GM23338 (cell line): ENCODE measurements around the gene OR12D1. TPM values are rescaled to one million over a fixed set of nuclear protein-coding genes. Genes with fewer than 3 reads are reported as not detected.

Experiments
- polyA plus RNA-seq: library from polyadenylated mRNA; unstranded; fragments of >200 nt; fragmentation: Nextera tagmentation; extraction: Ambion mirVana; gene quantifications from 2 replicates; pipeline ENCODE4 v1.2.1, GENCODE V29; 2016
- total RNA-seq: library from RNA; depleted of rRNA; stranded (reverse); fragments of >200 nt; shearing (Covaris generic); gene quantifications from 2 replicates; pipeline ENCODE4 v1.2.3, GENCODE V29; 2014; rRNA removed

OR12D1 gene
- total and polyA plus RNA-seq, 2 experiments from 2014 or later: not detected

Other genes with a start within 250 kb of the OR12D1 start
- gene OR2J2, start 244.0 kb upstream of the OR12D1 start, total RNA-seq: not detected in 2 replicates
- not detected in 2 replicates for gene OR2J2, start 244.0 kb upstream of the OR12D1 start, polyA plus RNA-seq
- gene OR14J1, start 113.2 kb upstream of the OR12D1 start, total RNA-seq: not detected in 2 replicates
- not detected in 2 replicates for gene OR14J1, start 113.2 kb upstream of the OR12D1 start, polyA plus RNA-seq
- not detected in 2 replicates for gene OR5V1, start 46.1 kb upstream of the OR12D1 start, total RNA-seq
- not detected in 2 replicates for gene OR5V1, start 46.1 kb upstream of the OR12D1 start, polyA plus RNA-seq
- gene OR12D3, start 39.6 kb upstream of the OR12D1 start, total RNA-seq: not detected in 2 replicates
- not detected in 2 replicates for gene OR12D3, start 39.6 kb upstream of the OR12D1 start, polyA plus RNA-seq
- gene OR12D2, start 19.3 kb upstream of the OR12D1 start, total RNA-seq: not detected in 2 replicates
- gene OR12D2, start 19.3 kb upstream of the OR12D1 start, polyA plus RNA-seq: not detected in 2 replicates
- not detected in 2 replicates for gene OR10C1, start 24.4 kb downstream of the OR12D1 start, total RNA-seq
- not detected in 2 replicates for gene OR10C1, start 24.4 kb downstream of the OR12D1 start, polyA plus RNA-seq
- gene OR11A1, start 42.1 kb downstream of the OR12D1 start, total RNA-seq: not detected in 2 replicates
- gene OR11A1, start 42.1 kb downstream of the OR12D1 start, polyA plus RNA-seq: not detected in 2 replicates
- gene OR2H1, start 42.2 kb downstream of the OR12D1 start, total RNA-seq: not detected in 2 replicates
- gene OR2H1, start 42.2 kb downstream of the OR12D1 start, polyA plus RNA-seq: not detected in 2 replicates
- gene MAS1L, start 73.0 kb downstream of the OR12D1 start, total RNA-seq: not detected in 2 replicates
- gene MAS1L, start 73.0 kb downstream of the OR12D1 start, polyA plus RNA-seq: not detected in 2 replicates
- gene UBD, start 144.8 kb downstream of the OR12D1 start, total RNA-seq: not detected in 2 replicates
- gene UBD, start 144.8 kb downstream of the OR12D1 start, polyA plus RNA-seq: not detected in 2 replicates
- gene OR2H2, start 170.2 kb downstream of the OR12D1 start, total RNA-seq: not detected in 2 replicates
- gene OR2H2, start 170.2 kb downstream of the OR12D1 start, polyA plus RNA-seq: 0.83 and 0.86 TPM in 2 replicates
- 50.2 and 78.9 TPM in 2 replicates for gene GABBR1, start 218.3 kb downstream of the OR12D1 start, total RNA-seq
- gene GABBR1, start 218.3 kb downstream of the OR12D1 start, polyA plus RNA-seq: 36.6 and 42.8 TPM in 2 replicates
- gene MOG, start 242.2 kb downstream of the OR12D1 start, total RNA-seq: 0.74 and 2.5 TPM in 2 replicates
- gene MOG, start 242.2 kb downstream of the OR12D1 start, polyA plus RNA-seq: 0.49 and 0.55 TPM in 2 replicates